Measurements from ENCODE around the gene RIMBP2. TPM values are rescaled to one million over a fixed set of nuclear protein-coding genes. Genes with fewer than 3 reads are reported as not detected.

The RIMBP2 gene
- total RNA-seq, 1 experiment from 2014 or later, result 0.95 TPM

DNA sequence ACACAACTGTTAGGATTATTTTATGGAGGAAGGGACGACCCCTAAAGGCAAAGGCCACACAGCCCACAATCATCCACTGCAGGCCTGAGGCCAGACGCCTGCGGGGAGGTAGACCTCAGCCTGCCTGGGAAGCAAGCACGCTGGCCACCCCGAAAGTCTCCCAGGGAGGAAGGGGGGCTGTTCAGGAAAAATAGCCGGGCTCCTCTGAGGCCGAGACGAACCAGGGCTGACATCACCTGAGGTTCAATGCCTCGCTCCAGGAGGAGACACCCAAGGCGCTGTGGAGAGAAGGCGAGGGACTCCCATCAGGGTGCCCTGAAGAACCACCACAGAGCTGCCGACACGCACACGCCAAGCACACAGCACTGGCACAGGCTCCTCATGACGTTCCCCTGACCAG is 251.1 kb downstream of the RIMBP2 start:
- H3K4me1 ChIP-seq (ENCODE audit: insufficient read depth, low read length, poor library complexity, severe bottlenecking), result no peaks in the 10 kb centered on the region
- ChIA-PET CTCF (no interaction called here), POLR2A (ENCODE audit: low non-redundant PET) (no interaction called here)
- no peaks in the 10 kb centered on the region for H3K36me3 ChIP-seq (ENCODE audit: insufficient read depth, low read length, poor library complexity, severe bottlenecking)
- no peak for DNase-seq (ENCODE audit: low spot score)
- no peak overlapping the region for H3K4me3 ChIP-seq (ENCODE audit: low read depth, low read length, poor library complexity, severe bottlenecking)
- intact Hi-C loops (cut with micrococcal nuclease; ENCODE audit: unreplicated experiment), result no loop called here
- TF ChIP-seq EZH2 (IDR thresholded peaks at IDR 0.05; ENCODE audit: borderline replicate concordance, low read depth, low read length, poor library complexity, severe bottlenecking), result no peak
- TF ChIP-seq, protein P1, sequence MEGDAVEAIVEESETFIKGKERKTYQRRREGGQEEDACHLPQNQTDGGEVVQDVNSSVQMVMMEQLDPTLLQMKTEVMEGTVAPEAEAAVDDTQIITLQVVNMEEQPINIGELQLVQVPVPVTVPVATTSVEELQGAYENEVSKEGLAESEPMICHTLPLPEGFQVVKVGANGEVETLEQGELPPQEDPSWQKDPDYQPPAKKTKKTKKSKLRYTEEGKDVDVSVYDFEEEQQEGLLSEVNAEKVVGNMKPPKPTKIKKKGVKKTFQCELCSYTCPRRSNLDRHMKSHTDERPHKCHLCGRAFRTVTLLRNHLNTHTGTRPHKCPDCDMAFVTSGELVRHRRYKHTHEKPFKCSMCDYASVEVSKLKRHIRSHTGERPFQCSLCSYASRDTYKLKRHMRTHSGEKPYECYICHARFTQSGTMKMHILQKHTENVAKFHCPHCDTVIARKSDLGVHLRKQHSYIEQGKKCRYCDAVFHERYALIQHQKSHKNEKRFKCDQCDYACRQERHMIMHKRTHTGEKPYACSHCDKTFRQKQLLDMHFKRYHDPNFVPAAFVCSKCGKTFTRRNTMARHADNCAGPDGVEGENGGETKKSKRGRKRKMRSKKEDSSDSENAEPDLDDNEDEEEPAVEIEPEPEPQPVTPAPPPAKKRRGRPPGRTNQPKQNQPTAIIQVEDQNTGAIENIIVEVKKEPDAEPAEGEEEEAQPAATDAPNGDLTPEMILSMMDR (conservative IDR thresholded peaks at IDR 0.05; ENCODE audit: low read depth, low read length), result no peak
- no peaks in the 10 kb centered on the region for H3K27me3 ChIP-seq (replicated peaks; ENCODE audit: insufficient read depth, low read depth, low read length, poor library complexity)
- BruUV-seq (replicated peaks), result no TSS peak
- H3K27ac ChIP-seq (ENCODE audit: low read depth, low read length, poor library complexity, severe bottlenecking), result no peak overlapping the region
- H3K9me3 ChIP-seq (ENCODE audit: low read depth, low read length, poor library complexity, severe bottlenecking), result no peaks in the 10 kb centered on the region

DNA sequence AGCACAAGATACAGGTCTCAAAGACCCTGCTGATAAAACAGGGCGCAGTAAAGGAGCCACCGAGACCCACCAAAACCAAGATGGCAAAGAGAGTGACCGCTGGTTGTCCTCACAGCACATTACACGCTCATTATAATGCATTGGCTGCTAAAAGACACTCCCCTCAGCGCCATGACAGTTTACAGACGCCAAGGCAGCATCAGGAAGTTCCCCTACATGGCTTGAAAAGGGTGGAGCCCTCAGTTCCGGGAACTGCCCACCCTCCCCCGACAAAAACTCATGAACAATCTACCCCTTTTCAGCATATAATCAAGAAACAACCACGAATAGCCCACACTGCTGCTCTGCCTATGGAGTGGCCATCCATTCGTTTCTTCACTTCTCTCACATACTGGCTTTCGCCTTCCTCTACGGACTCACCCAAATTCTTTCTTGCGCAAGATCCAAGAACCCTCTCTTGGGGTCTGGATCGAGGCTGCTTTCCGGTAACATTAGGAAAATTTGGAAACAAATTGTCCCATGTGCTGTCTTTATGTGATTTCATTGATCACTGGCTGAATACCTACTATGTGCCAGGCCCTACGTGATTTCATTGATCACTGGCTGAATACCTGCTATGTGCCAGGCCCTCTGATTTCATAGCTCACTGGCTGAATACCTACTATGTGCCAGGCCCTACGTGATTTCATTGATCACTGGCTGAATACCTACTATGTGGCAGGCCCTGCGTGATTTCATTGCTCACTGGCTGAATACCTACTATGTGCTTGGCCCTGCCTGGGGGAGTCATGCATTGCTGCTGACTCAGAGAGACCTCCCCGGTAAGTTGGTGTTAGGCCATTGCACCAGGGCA is 252.1 kb downstream of the RIMBP2 start:
- Histone ChIP-seq H3K4me1 (ENCODE audit: insufficient read depth, low read length, poor library complexity, severe bottlenecking) (no peaks in the 10 kb centered on the region), H3K36me3 (ENCODE audit: insufficient read depth, low read length, poor library complexity, severe bottlenecking) (no peaks in the 10 kb centered on the region), H3K4me3 (ENCODE audit: low read depth, low read length, poor library complexity, severe bottlenecking) (no peak overlapping the region), H3K9me3 (ENCODE audit: low read depth, low read length, poor library complexity, severe bottlenecking) (no peaks in the 10 kb centered on the region), H3K27me3 (replicated peaks; ENCODE audit: insufficient read depth, low read depth, low read length, poor library complexity) (peaks cover 3% of the 10 kb centered on the region), H3K27ac (ENCODE audit: low read depth, low read length, poor library complexity, severe bottlenecking) (no peak overlapping the region)
- TF ChIP-seq, protein P1 (conservative IDR thresholded peaks at IDR 0.05; ENCODE audit: low read depth, low read length), result no peak
- no peak for TF ChIP-seq EZH2 (IDR thresholded peaks at IDR 0.05; ENCODE audit: borderline replicate concordance, low read depth, low read length, poor library complexity, severe bottlenecking)
- no peak for DNase-seq (ENCODE audit: low spot score)
- intact Hi-C loops (cut with micrococcal nuclease; ENCODE audit: unreplicated experiment), result no loop called here
- BruUV-seq (replicated peaks), result no TSS peak
- POLR2A ChIA-PET (ENCODE audit: low non-redundant PET), result no interaction called here
- CTCF ChIA-PET, result no interaction called here

DNA sequence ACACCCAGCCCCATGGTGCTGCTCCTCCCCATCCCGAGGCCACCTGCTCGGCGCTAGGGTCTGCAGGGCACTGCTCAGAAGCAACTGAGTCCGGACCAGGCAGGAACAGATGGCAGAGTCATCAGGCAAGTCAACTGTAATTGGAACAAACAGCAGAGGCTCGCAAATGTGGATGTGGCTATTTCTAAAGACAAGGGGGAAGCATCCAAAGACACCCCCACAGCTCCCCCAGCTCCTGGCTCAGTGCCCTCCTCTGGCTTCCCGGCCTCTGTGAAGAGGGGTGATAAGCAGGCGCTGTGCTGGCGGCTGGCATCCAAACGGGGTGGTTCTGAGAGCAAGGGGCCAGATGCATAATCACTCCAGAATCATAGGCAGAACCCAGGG is 252.8 kb downstream of the RIMBP2 start:
- no peak for DNase-seq (ENCODE audit: low spot score)
- POLR2A ChIA-PET (ENCODE audit: low non-redundant PET), result no interaction called here
- CTCF ChIA-PET, result no interaction called here
- Histone ChIP-seq H3K9me3 (ENCODE audit: low read depth, low read length, poor library complexity, severe bottlenecking) (no peaks in the 10 kb centered on the region), H3K27me3 (replicated peaks; ENCODE audit: insufficient read depth, low read depth, low read length, poor library complexity) (peaks cover 3% of the 10 kb centered on the region), H3K27ac (ENCODE audit: low read depth, low read length, poor library complexity, severe bottlenecking) (no peak overlapping the region), H3K36me3 (ENCODE audit: insufficient read depth, low read length, poor library complexity, severe bottlenecking) (no peaks in the 10 kb centered on the region), H3K4me1 (ENCODE audit: insufficient read depth, low read length, poor library complexity, severe bottlenecking) (no peaks in the 10 kb centered on the region), H3K4me3 (ENCODE audit: low read depth, low read length, poor library complexity, severe bottlenecking) (no peak overlapping the region)
- BruUV-seq (replicated peaks), result no TSS peak
- intact Hi-C loops (cut with micrococcal nuclease; ENCODE audit: unreplicated experiment), result no loop called here
- TF ChIP-seq, protein P1 (conservative IDR thresholded peaks at IDR 0.05; ENCODE audit: low read depth, low read length), result no peak
- no peak for TF ChIP-seq EZH2 (IDR thresholded peaks at IDR 0.05; ENCODE audit: borderline replicate concordance, low read depth, low read length, poor library complexity, severe bottlenecking)
